LoVo (cell line): ENCODE measurements around the gene GPAM.
"Not testable (repeated sequence)": the region's sequence is repeated elsewhere in the genome, so short reads cannot be mapped to it uniquely, and the experiment has no call there.

Source experiments
- DNase-seq: peaks from one replicate; pipeline ENCODE4 v3.0.0-alpha.2; 2016; ENCODE audit warnings: low spot score

The GPAM gene

GRCh38 chr10:112132435-112132834 lies 51.1 kb downstream of the GPAM start:
- no peak for DNase-seq

GRCh38 chr10:112131996-112132395 lies 51.6 kb downstream of the GPAM start:
- no peak for DNase-seq

GRCh38 chr10:112131346-112131745 lies 52.2 kb downstream of the GPAM start:
- no peak for DNase-seq

- no peak for DNase-seq
These were observed 56.7 kb downstream of the GPAM start for GRCh38 chr10:112126901-112127300.

GRCh38 chr10:112126172-112126571 lies 57.4 kb downstream of the GPAM start:
- DNase-seq, result no peak

- DNase-seq, result no peak
These were observed 58.7 kb downstream of the GPAM start for GRCh38 chr10:112124866-112125265.

GRCh38 chr10:112122827-112123226 lies 60.7 kb downstream of the GPAM start:
- DNase-seq, result no peak

- no peak for DNase-seq
These were observed 63.1 kb downstream of the GPAM start for GRCh38 chr10:112120491-112120890.

GRCh38 chr10:112115781-112116385 lies 67.7 kb downstream of the GPAM start:
- peak; percentile 36 for DNase-seq

- DNase-seq, result not testable (repeated sequence)
These were observed 73.8 kb downstream of the GPAM start for GRCh38 chr10:112109779-112110178.
